NCI-H1105 treated with DMSO at 0.1 percent for 48 hours (cell line): ENCODE data around the gene HHIP.

Experiments used
- DNase-seq: peaks from one replicate; lab custom pipeline; 2025; lab: John Stamatoyannopoulos, UW

The HHIP gene

GRCh38 chr4:144645631-144646522 lies at the start of gene HHIP:
HHIP (plus strand) TSS chr4:144646156; CDS start chr4:144646676, 520 bp downstream.
- peak; percentile 35 for DNase-seq

GRCh38 chr4:144597171-144597570 lies 48.8 kb upstream of the HHIP start:
- DNase-seq, result no peak

GRCh38 chr4:144599621-144600020 lies 46.3 kb upstream of the HHIP start:
- no peak for DNase-seq

- DNase-seq, result no peak
These were observed 34.1 kb upstream of the HHIP start for GRCh38 chr4:144611850-144612249.

GRCh38 chr4:144614850-144615585 lies 30.9 kb upstream of the HHIP start:
- DNase-seq, result no peak

GRCh38 chr4:144621681-144622080 lies 24.3 kb upstream of the HHIP start:
- no peak for DNase-seq

GRCh38 chr4:144627663-144628076 lies 18.3 kb upstream of the HHIP start:
- DNase-seq, result no peak

- DNase-seq, result no peak
These were observed 12.7 kb upstream of the HHIP start for GRCh38 chr4:144633215-144633614.

GRCh38 chr4:144634978-144635747 lies 10.8 kb upstream of the HHIP start:
- no peak for DNase-seq

- DNase-seq, result no peak
These were observed 1.4 kb upstream of the HHIP start for GRCh38 chr4:144644368-144645101.

GRCh38 chr4:144645102-144645630 lies 790 bp upstream of the HHIP start:
- DNase-seq, result no peak

- DNase-seq, result no peak
These were observed 653 bp downstream of the HHIP start for GRCh38 chr4:144646523-144647094.

GRCh38 chr4:144647095-144647561 lies 1.2 kb downstream of the HHIP start:
- no peak for DNase-seq

GRCh38 chr4:144647590-144647989 lies 1.6 kb downstream of the HHIP start:
- no peak for DNase-seq

GRCh38 chr4:144648042-144648441 lies 2.1 kb downstream of the HHIP start:
- no peak for DNase-seq

GRCh38 chr4:144649646-144650045 lies 3.7 kb downstream of the HHIP start:
- DNase-seq, result peak; percentile 70

GRCh38 chr4:144650311-144651005 lies 4.5 kb downstream of the HHIP start:
- DNase-seq, result no peak

GRCh38 chr4:144653781-144654545 lies 8.0 kb downstream of the HHIP start:
- no peak for DNase-seq

GRCh38 chr4:144655491-144655890 lies 9.5 kb downstream of the HHIP start:
- no peak for DNase-seq
